Calu3 (cell line): Measurements from ENCODE around the gene ABHD12. TPM values are rescaled to one million over a fixed set of nuclear protein-coding genes. Genes with fewer than 3 reads are reported as not detected.
A peak's percentile ranks its signal among the peaks of the same experiment; 100 is the strongest.

Experiments
- BruUV-seq: library from RNA; stranded (reverse); fragments of 400-500 nt; replicated peaks from 2 replicates; lab custom pipeline; 2021; lab: Mats Ljungman, UMichigan
- CTCF ChIA-PET: fragments of 300-600 bp; sonication (Branson Sonifier 250); formaldehyde crosslinking; loops from one replicate; lab custom pipeline; 2022; ENCODE audit warnings: antibody characterized with exemption; lab: Charles Lee
- DNase-seq: peaks from one replicate; pipeline ENCODE4 v3.0.0; 2022
- H3K27ac Mint-ChIP-seq: one replicate; pipeline ENCODE4 v1.8.0; 2022; ENCODE audit warnings: mixed read lengths; ENCODE audit not compliant: unreplicated experiment
- H3K27me3 Mint-ChIP-seq: one replicate; pipeline ENCODE4 v1.8.0; 2022; ENCODE audit warnings: mixed read lengths; ENCODE audit not compliant: unreplicated experiment
- H3K36me3 Mint-ChIP-seq: one replicate; pipeline ENCODE4 v1.8.0; 2022; ENCODE audit warnings: mild to moderate bottlenecking, moderate library complexity, mixed read lengths; ENCODE audit not compliant: insufficient read depth, unreplicated experiment
- H3K4me1 Mint-ChIP-seq: one replicate; pipeline ENCODE4 v1.8.0; 2022; ENCODE audit warnings: mild to moderate bottlenecking, low read depth, mixed read lengths; ENCODE audit not compliant: unreplicated experiment
- H3K4me3 Mint-ChIP-seq: one replicate; pipeline ENCODE4 v1.8.0; 2022; ENCODE audit warnings: mild to moderate bottlenecking, low read depth, moderate library complexity, mixed read lengths; ENCODE audit not compliant: unreplicated experiment
- H3K9me3 Mint-ChIP-seq: one replicate; pipeline ENCODE4 v1.8.0; 2022; ENCODE audit warnings: low read depth, mixed read lengths; ENCODE audit not compliant: unreplicated experiment
- CTCF ChIP-seq: fragments of 200-600 bp; IDR thresholded peaks from one replicate; pipeline ENCODE4 v1.8.0; 2022; ENCODE audit warnings: antibody characterized with exemption; ENCODE audit not compliant: unreplicated experiment
- intact Hi-C: fragments of 100-400 bp; cut with micrococcal nuclease; formaldehyde crosslinking; loops from one replicate; pipeline ENCODE4 v1.10.0; 2022; ENCODE audit not compliant: unreplicated experiment
- total RNA-seq: library from RNA; stranded (reverse); gene quantifications from 2 replicates; pipeline ENCODE4 v1.2.3, GENCODE V29; 2022

Gene ABHD12
- total RNA-seq, 1 experiment from 2014 or later = 21.3 TPM

- TF ChIP-seq CTCF = no peak
- Mint-ChIP-seq H3K36me3 (peaks cover 56% of the 10 kb centered on the region), H3K9me3 (no peaks in the 10 kb centered on the region), H3K27ac (no peak overlapping the region), H3K4me1 (no peaks in the 10 kb centered on the region), H3K27me3 (no peaks in the 10 kb centered on the region), H3K4me3 (no peak overlapping the region)
- intact Hi-C loops = no loop called here
- no peak for DNase-seq
- no TSS peak for BruUV-seq
- CTCF ChIA-PET = no interaction called here
Measured at GRCh38 chr20:25273046-25273445, 117.6 kb downstream of the ABHD12 start.

GRCh38 chr20:25272223-25273000 lies 118.2 kb downstream of the ABHD12 start:
- BruUV-seq = TSS peak; percentile 8
- no peak for DNase-seq
- no peak for TF ChIP-seq CTCF
- Mint-ChIP-seq H3K4me3 (no peak overlapping the region), H3K27ac (no peak overlapping the region), H3K36me3 (peaks cover 58% of the 10 kb centered on the region), H3K9me3 (no peaks in the 10 kb centered on the region), H3K4me1 (no peaks in the 10 kb centered on the region), H3K27me3 (no peaks in the 10 kb centered on the region)
- CTCF ChIA-PET = no interaction called here
- intact Hi-C loops = no loop called here

GRCh38 chr20:25271486-25272222 lies 119.0 kb downstream of the ABHD12 start:
- no peak for TF ChIP-seq CTCF
- DNase-seq = no peak
- no peaks in the 10 kb centered on the region for H3K9me3 Mint-ChIP-seq
- no peaks in the 10 kb centered on the region for H3K27me3 Mint-ChIP-seq
- intact Hi-C loops = no loop called here
- no peak overlapping the region for H3K4me3 Mint-ChIP-seq
- no TSS peak for BruUV-seq
- H3K4me1 Mint-ChIP-seq = no peaks in the 10 kb centered on the region
- peaks cover 65% of the 10 kb centered on the region for H3K36me3 Mint-ChIP-seq
- no peak overlapping the region for H3K27ac Mint-ChIP-seq
- CTCF ChIA-PET = no interaction called here

- no peaks in the 10 kb centered on the region for H3K27me3 Mint-ChIP-seq
- DNase-seq = no peak
- TF ChIP-seq CTCF = no peak
- no peaks in the 10 kb centered on the region for H3K4me1 Mint-ChIP-seq
- intact Hi-C loops = no loop called here
- no peak overlapping the region for H3K27ac Mint-ChIP-seq
- H3K36me3 Mint-ChIP-seq = peaks cover 61% of the 10 kb centered on the region
- BruUV-seq = no TSS peak
- H3K4me3 Mint-ChIP-seq = no peak overlapping the region
- no peaks in the 10 kb centered on the region for H3K9me3 Mint-ChIP-seq
- CTCF ChIA-PET = no interaction called here
Measured at GRCh38 chr20:25270829-25271251, 119.8 kb downstream of the ABHD12 start.
